K562 (cell line): ENCODE results near the gene PRKG1. TPM values are rescaled to one million over a fixed set of nuclear protein-coding genes. Genes with fewer than 3 reads are reported as not detected.

Experiments used
- MITF ChIP-seq: IDR thresholded peaks from 2 replicates; pipeline ENCODE4 v1.6.1; 2014; ENCODE audit warnings: antibody characterized with exemption
- polyA plus RNA-seq, 8 experiments: library from polyadenylated mRNA; depleted of rRNA in 4 of 8; stranded (reverse) in 5 of 8; unstranded in 3 of 8; fragments of >200 nt; fragmentation: Nextera tagmentation in 2 of 8; fragmentation: Illumina TruSeq in 1 of 8; extraction: Ambion mirVana in 2 of 8; extraction: Trizol in 1 of 8; gene quantifications; 2 replicates each; pipeline versions ENCODE4 v1.2.1 to v1.2.3, GENCODE V29; 2011 to 2014; ENCODE audit warnings: inconsistent platforms in 1 of 8, missing spikeins in 1 of 8
- total RNA-seq, 7 experiments: library from RNA; depleted of rRNA in 6 of 7; stranded (reverse); fragments of >200 nt in 6 of 7; fragmentation: Illumina TruSeq in 2 of 7; extraction: Trizol in 2 of 7; gene quantifications; 2 replicates each; pipeline versions ENCODE4 v1.2.1 to v1.2.3, GENCODE V29; 2011 to 2021; ENCODE audit warnings: low replicate concordance in 1 of 7
- TF ChIP-seq, protein P1 (sequence below): fragments of 450-650 bp; IDR thresholded peaks from 2 replicates; pipeline ENCODE4 v1.6.1; 2016; ENCODE audit warnings: mild to moderate bottlenecking, moderate library complexity

The PRKG1 gene
- total and polyA plus RNA-seq, 9 of the 15 experiments (the other 6 are each of a cell fraction or from before 2014, with no cell fraction given) = 0.22 TPM; not detected in 8

GRCh38 chr10:51604579-51604978, 530.3 kb downstream of the PRKG1 start (continued):
- TF ChIP-seq, protein P1, sequence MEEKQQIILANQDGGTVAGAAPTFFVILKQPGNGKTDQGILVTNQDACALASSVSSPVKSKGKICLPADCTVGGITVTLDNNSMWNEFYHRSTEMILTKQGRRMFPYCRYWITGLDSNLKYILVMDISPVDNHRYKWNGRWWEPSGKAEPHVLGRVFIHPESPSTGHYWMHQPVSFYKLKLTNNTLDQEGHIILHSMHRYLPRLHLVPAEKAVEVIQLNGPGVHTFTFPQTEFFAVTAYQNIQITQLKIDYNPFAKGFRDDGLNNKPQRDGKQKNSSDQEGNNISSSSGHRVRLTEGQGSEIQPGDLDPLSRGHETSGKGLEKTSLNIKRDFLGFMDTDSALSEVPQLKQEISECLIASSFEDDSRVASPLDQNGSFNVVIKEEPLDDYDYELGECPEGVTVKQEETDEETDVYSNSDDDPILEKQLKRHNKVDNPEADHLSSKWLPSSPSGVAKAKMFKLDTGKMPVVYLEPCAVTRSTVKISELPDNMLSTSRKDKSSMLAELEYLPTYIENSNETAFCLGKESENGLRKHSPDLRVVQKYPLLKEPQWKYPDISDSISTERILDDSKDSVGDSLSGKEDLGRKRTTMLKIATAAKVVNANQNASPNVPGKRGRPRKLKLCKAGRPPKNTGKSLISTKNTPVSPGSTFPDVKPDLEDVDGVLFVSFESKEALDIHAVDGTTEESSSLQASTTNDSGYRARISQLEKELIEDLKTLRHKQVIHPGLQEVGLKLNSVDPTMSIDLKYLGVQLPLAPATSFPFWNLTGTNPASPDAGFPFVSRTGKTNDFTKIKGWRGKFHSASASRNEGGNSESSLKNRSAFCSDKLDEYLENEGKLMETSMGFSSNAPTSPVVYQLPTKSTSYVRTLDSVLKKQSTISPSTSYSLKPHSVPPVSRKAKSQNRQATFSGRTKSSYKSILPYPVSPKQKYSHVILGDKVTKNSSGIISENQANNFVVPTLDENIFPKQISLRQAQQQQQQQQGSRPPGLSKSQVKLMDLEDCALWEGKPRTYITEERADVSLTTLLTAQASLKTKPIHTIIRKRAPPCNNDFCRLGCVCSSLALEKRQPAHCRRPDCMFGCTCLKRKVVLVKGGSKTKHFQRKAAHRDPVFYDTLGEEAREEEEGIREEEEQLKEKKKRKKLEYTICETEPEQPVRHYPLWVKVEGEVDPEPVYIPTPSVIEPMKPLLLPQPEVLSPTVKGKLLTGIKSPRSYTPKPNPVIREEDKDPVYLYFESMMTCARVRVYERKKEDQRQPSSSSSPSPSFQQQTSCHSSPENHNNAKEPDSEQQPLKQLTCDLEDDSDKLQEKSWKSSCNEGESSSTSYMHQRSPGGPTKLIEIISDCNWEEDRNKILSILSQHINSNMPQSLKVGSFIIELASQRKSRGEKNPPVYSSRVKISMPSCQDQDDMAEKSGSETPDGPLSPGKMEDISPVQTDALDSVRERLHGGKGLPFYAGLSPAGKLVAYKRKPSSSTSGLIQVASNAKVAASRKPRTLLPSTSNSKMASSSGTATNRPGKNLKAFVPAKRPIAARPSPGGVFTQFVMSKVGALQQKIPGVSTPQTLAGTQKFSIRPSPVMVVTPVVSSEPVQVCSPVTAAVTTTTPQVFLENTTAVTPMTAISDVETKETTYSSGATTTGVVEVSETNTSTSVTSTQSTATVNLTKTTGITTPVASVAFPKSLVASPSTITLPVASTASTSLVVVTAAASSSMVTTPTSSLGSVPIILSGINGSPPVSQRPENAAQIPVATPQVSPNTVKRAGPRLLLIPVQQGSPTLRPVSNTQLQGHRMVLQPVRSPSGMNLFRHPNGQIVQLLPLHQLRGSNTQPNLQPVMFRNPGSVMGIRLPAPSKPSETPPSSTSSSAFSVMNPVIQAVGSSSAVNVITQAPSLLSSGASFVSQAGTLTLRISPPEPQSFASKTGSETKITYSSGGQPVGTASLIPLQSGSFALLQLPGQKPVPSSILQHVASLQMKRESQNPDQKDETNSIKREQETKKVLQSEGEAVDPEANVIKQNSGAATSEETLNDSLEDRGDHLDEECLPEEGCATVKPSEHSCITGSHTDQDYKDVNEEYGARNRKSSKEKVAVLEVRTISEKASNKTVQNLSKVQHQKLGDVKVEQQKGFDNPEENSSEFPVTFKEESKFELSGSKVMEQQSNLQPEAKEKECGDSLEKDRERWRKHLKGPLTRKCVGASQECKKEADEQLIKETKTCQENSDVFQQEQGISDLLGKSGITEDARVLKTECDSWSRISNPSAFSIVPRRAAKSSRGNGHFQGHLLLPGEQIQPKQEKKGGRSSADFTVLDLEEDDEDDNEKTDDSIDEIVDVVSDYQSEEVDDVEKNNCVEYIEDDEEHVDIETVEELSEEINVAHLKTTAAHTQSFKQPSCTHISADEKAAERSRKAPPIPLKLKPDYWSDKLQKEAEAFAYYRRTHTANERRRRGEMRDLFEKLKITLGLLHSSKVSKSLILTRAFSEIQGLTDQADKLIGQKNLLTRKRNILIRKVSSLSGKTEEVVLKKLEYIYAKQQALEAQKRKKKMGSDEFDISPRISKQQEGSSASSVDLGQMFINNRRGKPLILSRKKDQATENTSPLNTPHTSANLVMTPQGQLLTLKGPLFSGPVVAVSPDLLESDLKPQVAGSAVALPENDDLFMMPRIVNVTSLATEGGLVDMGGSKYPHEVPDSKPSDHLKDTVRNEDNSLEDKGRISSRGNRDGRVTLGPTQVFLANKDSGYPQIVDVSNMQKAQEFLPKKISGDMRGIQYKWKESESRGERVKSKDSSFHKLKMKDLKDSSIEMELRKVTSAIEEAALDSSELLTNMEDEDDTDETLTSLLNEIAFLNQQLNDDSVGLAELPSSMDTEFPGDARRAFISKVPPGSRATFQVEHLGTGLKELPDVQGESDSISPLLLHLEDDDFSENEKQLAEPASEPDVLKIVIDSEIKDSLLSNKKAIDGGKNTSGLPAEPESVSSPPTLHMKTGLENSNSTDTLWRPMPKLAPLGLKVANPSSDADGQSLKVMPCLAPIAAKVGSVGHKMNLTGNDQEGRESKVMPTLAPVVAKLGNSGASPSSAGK = no peak
- TF ChIP-seq MITF = no peak
- TF ChIP-seq, all 486 proteins: peak for 0
